OCI-LY7 (cell line): ENCODE measurements around the gene ARSK.

ENCODE experiments used
- EZH2phosphoT487 ChIP-seq: fragments of 200-600 bp; sonication (generic); IDR thresholded peaks from 2 replicates; pipeline ENCODE4 v1.6.1; 2018; ENCODE audit warnings: low read depth, borderline replicate concordance, mild to moderate bottlenecking, mixed run types, antibody characterized with exemption, low read length, moderate library complexity, mixed read lengths
- TF ChIP-seq, protein P1 (sequence below): fragments of 200-600 bp; sonication (generic); conservative IDR thresholded peaks from 2 replicates; pipeline ENCODE4 v1.5.1; 2014; ENCODE audit warnings: mild to moderate bottlenecking, antibody characterized with exemption, low read length, moderate library complexity, mixed read lengths

- TF ChIP-seq, protein P1, sequence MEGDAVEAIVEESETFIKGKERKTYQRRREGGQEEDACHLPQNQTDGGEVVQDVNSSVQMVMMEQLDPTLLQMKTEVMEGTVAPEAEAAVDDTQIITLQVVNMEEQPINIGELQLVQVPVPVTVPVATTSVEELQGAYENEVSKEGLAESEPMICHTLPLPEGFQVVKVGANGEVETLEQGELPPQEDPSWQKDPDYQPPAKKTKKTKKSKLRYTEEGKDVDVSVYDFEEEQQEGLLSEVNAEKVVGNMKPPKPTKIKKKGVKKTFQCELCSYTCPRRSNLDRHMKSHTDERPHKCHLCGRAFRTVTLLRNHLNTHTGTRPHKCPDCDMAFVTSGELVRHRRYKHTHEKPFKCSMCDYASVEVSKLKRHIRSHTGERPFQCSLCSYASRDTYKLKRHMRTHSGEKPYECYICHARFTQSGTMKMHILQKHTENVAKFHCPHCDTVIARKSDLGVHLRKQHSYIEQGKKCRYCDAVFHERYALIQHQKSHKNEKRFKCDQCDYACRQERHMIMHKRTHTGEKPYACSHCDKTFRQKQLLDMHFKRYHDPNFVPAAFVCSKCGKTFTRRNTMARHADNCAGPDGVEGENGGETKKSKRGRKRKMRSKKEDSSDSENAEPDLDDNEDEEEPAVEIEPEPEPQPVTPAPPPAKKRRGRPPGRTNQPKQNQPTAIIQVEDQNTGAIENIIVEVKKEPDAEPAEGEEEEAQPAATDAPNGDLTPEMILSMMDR: no peak
- no peak for TF ChIP-seq EZH2phosphoT487
These were observed 11.7 kb upstream of the ARSK start for GRCh38 chr5:95543017-95543705.
